Heart left ventricle (tissue), 16 donors: ENCODE measurements around the gene PLCL1. TPM values are rescaled to one million over a fixed set of nuclear protein-coding genes. Genes with fewer than 3 reads are reported as not detected.

Source experiments
- ATAC-seq, 4 donors: fragments of 200-7000 bp; cut with Tn5 transposase; one replicate each; pipeline ENCODE4 v1.9.1; 2020 to 2022; ENCODE audit warnings: moderate library complexity in 4 of 4, mild to moderate bottlenecking in 3 of 4, moderate number of reproducible peaks in 1 of 4
- DNase-seq, 5 donors: peaks; one replicate each; pipeline ENCODE4 v3.0.0-alpha.2; 2020
- H3K27ac ChIP-seq, 12 donors: fragments of 200-600 bp; sonication (generic) in 4 of 12; one replicate each; pipeline versions ENCODE4 v1.5.0 to v1.8.0; 2016 to 2022; ENCODE audit warnings: mild to moderate bottlenecking in 2 of 12
- H3K27me3 ChIP-seq, 9 donors: fragments of 200-600 bp; sonication (generic) in 2 of 9; one replicate each; pipeline versions ENCODE4 v1.5.1 to v1.8.0; 2016 to 2022; ENCODE audit warnings: mild to moderate bottlenecking in 3 of 9
- H3K36me3 ChIP-seq, 9 donors: fragments of 200-600 bp; sonication (generic) in 2 of 9; one replicate each; pipeline versions ENCODE4 v1.5.0 to v1.8.0; 2018 to 2022; ENCODE audit warnings: mild to moderate bottlenecking in 2 of 9
- H3K4me1 ChIP-seq, 12 donors: fragments of 200-600 bp; sonication (generic) in 4 of 12; one replicate each; pipeline versions ENCODE4 v1.5.0 to v1.8.0; 2016 to 2022; ENCODE audit warnings: mild to moderate bottlenecking in 3 of 12
- H3K4me3 ChIP-seq, 12 donors: fragments of 200-600 bp; sonication (generic) in 4 of 12; one replicate each; pipeline versions ENCODE4 v1.5.0 to v1.8.0; 2017 to 2022; ENCODE audit warnings: mild to moderate bottlenecking in 9 of 12, moderate library complexity in 4 of 12
- H3K9me3 ChIP-seq, 12 donors: fragments of 200-600 bp; sonication (generic) in 4 of 12; one replicate each; pipeline versions ENCODE4 v1.5.0 to v1.8.0; 2016 to 2022; ENCODE audit warnings: mild to moderate bottlenecking in 1 of 12
- CTCF ChIP-seq, 12 donors: fragments of 200-600 bp; sonication (generic) in 4 of 12; IDR thresholded peaks; one replicate each; pipeline versions ENCODE4 v1.5.0 to v1.8.0; 2018 to 2022; ENCODE audit warnings: antibody characterized with exemption in 12 of 12, mild to moderate bottlenecking in 5 of 12
- POLR2A ChIP-seq, 2 donors: fragments of 450-650 bp; IDR thresholded peaks; one replicate each; pipeline ENCODE4 v1.6.1; 2017; ENCODE audit warnings: antibody characterized with exemption in 2 of 2, mild to moderate bottlenecking in 2 of 2, moderate library complexity in 2 of 2
- WGBS, 4 donors: extraction: QIAGEN DNeasy Blood & Tissue Kit in 2 of 4; methylation state at CpG; one replicate each; pipeline versions ENCODE4 v1.1.5 to v1.1.7; 2013 to 2018; 5-methylcytosine and 5-hydroxymethylcytosine counted together
- intact Hi-C, 10 donors: fragments of 100-400 bp; cut with DNase I; formaldehyde crosslinking; loops; one replicate each; pipeline versions ENCODE4 v1.11.1 to v1.14.2; 2022
- polyA plus RNA-seq, 2 donors: library from polyadenylated mRNA; stranded (reverse); fragments of 200-250 nt; gene quantifications; one replicate each; pipeline ENCODE4 v1.2.3, GENCODE V29; 2013
- total RNA-seq, 9 donors: library from RNA; depleted of rRNA in 2 of 9; stranded (reverse); fragments of >200 nt in 2 of 9; fragmentation: NEBNext Ultra II Directional in 3 of 9; extraction: Animal tissue kit (Norgen Biotek cat#: 25700) in 3 of 9; gene quantifications; one replicate each; pipeline versions ENCODE4 v1.1.0 to v1.2.4, GENCODE V29; 2016 to 2023
- donor health status: ischemic (EF 13 %, LVEDD 7.1; RV severe dilation, severe dysfunction).
- donor health status: healthy with polysubstance abuse.
- donor health status: DM: no; HTN: yes; CAD: no.
- donor health status: DM: no; HTN: no; CAD: no.
- donor health status: ischemic (EF 25% LVEDD 6.9; RV normal size, moderate dysfunction).
- donor health status: ischemic (EF 25% LVEDD 5.7; RV mildly dilated, moderate dysfunction).
- donor health status: healthy.
- donor health status: DM: yes; HTN: yes; CAD: no.
- donor health status: ischemic (EF 35%, LVEDD 5.7; RV mildly dilated, moderate dysfunction).
- donor health status: nonischemic (EF 11% LVEDD 7.7; RV severe dilation, severe dysfunction).
- donor health status: DM: yes; HTN: yes; CAD: no.
- donor health status: PGD.
- donor health status: ischemic (EF 29% LVEDD 5.4; RV normal size, mild dysfunction).
- donor health status: nonischemic (EF 23%, LVEDD 6.1; RV moderate dilation, normal function).

Gene PLCL1
- total and polyA plus RNA-seq, 11 donors: 22.0 to 126 (median 90.4) TPM

- H3K36me3 ChIP-seq: no peaks in the 10 kb centered on the region
- no peak overlapping the region for H3K4me3 ChIP-seq
- ATAC-seq (no peak), DNase-seq (no peak)
- TF ChIP-seq POLR2A (IDR thresholded peaks at IDR 0.05) (no peak), CTCF (IDR thresholded peaks at IDR 0.05) (no peak)
- H3K4me1 ChIP-seq: peaks cover 0 to 32% (median 11%) of the 10 kb centered on the region in 12 donors
- H3K27me3 ChIP-seq: no peaks in the 10 kb centered on the region
- 24 to 35% (median 30%) methylated on average over 1 of the region's 1 CpG for WGBS, 4 donors
- H3K9me3 ChIP-seq: peaks cover 0 to 7% (median 0%) of the 10 kb centered on the region in 12 donors
- intact Hi-C loops: no loop called here
- H3K27ac ChIP-seq: no peak overlapping the region
These were observed 199.8 kb downstream of the PLCL1 start for GRCh38 chr2:198004173-198004572.

DNA sequence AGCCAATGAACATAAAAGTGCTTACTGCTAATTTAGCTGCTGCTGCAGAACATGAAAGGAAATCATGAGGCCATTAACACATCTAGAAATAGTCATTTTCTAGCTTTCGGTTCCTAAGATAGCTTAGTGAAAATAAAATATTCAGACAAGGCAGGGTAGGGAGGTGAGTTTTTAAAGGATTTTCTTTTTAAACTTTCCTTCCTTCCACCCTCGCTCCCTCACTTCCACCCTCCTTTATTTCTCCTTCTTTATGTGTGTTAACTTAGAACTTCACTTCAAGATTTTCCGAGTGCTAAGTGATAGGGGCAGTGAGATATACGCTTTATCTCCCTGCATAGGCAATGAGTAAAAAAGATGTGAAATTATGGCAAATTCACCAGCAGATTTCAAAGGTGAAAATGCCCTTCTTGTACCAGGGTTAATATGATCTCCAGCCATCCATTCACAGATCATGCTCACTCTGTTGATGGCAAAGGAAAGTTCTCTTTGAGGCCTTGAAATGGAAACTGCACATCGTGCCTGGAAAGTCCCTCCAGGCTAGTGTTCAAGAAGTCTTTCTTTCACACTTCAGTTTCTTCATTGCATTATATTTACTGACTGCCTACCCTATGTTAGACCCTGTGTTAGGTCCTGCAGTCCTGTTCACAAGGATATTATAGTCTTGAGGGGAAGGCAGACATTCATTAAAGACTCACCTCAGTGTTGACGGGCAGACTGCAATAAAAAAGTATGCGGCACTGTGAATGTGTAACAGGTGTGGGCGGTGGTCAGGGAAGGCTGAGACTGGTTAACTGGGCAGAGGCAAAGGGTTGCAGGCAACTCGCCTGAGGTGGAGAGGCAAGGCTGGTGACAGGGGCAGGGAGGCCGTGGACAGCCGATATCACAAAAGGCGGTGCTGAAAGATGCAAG lies 200.8 kb downstream of the PLCL1 start:
- Histone ChIP-seq H3K4me3 (no peak overlapping the region), H3K27ac (peak overlapping the region in 2 of 12 donors; percentile 11 to 22), H3K4me1 (peaks cover 0 to 32% (median 11%) of the 10 kb centered on the region in 12 donors), H3K27me3 (no peaks in the 10 kb centered on the region), H3K9me3 (peaks cover 0 to 17% (median 2%) of the 10 kb centered on the region in 12 donors), H3K36me3 (no peaks in the 10 kb centered on the region)
- ATAC-seq (peak in 3 of 4 donors; percentile 50 to 78 (median 57)), DNase-seq (peak in 1 of 5 donors; percentile 64)
- TF ChIP-seq CTCF (IDR thresholded peaks at IDR 0.05): no peak
- TF ChIP-seq POLR2A (IDR thresholded peaks at IDR 0.05): no peak
- intact Hi-C loops: no loop called here
- 74 to 78% (median 75%) methylated on average over 12 of the region's 12 CpGs for WGBS, 4 donors

- WGBS, 4 donors: 76 to 87% (median 80%) methylated on average over 1 of the region's 1 CpG
- Histone ChIP-seq H3K4me3 (no peak overlapping the region), H3K4me1 (peaks cover 0 to 29% (median 11%) of the 10 kb centered on the region in 12 donors), H3K27me3 (no peaks in the 10 kb centered on the region), H3K9me3 (peaks cover 0 to 32% (median 4%) of the 10 kb centered on the region in 12 donors), H3K27ac (no peak overlapping the region), H3K36me3 (no peaks in the 10 kb centered on the region)
- TF ChIP-seq POLR2A (IDR thresholded peaks at IDR 0.05) (no peak), CTCF (IDR thresholded peaks at IDR 0.05) (no peak)
- no peak for ATAC-seq
- DNase-seq: no peak
- intact Hi-C loops: no loop called here
These were observed 202.3 kb downstream of the PLCL1 start for GRCh38 chr2:198006733-198007132.

- no peak for ATAC-seq
- H3K27ac ChIP-seq: no peak overlapping the region
- DNase-seq: no peak
- H3K27me3 ChIP-seq: no peaks in the 10 kb centered on the region
- no peak for TF ChIP-seq POLR2A (IDR thresholded peaks at IDR 0.05)
- no peak for TF ChIP-seq CTCF (IDR thresholded peaks at IDR 0.05)
- intact Hi-C loops: no loop called here
- peaks cover 0 to 43% (median 11%) of the 10 kb centered on the region in 12 donors for H3K9me3 ChIP-seq
- WGBS, 4 donors: 88 to 96% (median 94%) methylated on average over 3 of the region's 3 CpGs
- H3K4me3 ChIP-seq: no peak overlapping the region
- no peaks in the 10 kb centered on the region for H3K36me3 ChIP-seq
- H3K4me1 ChIP-seq: peaks cover 0 to 29% (median 11%) of the 10 kb centered on the region in 12 donors
These were observed 203.8 kb downstream of the PLCL1 start for GRCh38 chr2:198008230-198008629.
